ENCODE results near the gene JMJD8. TPM values are rescaled to one million over a fixed set of nuclear protein-coding genes. Genes with fewer than 3 reads are reported as not detected.

The JMJD8 gene
- total RNA-seq, 1 donor, result 42.8 TPM

GRCh38 chr16:642189-643049, 41.7 kb downstream of the JMJD8 start:
- DNase-seq (ENCODE audit: low read depth), result no peak

GRCh38 chr16:641326-642188, 42.6 kb downstream of the JMJD8 start, which contains the start of gene MCRIP2:
Gene MCRIP2, plus strand, starts transcription at chr16:641828. Its CDS starts 164 bp downstream, at chr16:641992.
- peak; percentile 66 for DNase-seq (ENCODE audit: low read depth)
- no peak for TF ChIP-seq CTCF (IDR thresholded peaks at IDR 0.05; ENCODE audit: insufficient read depth, low read length)

More at GRCh38 chr16:642189-643049, 41.7 kb downstream of the JMJD8 start:
- no peak for TF ChIP-seq CTCF (IDR thresholded peaks at IDR 0.05; ENCODE audit: insufficient read depth, low read length)
- peak overlapping the region; percentile 85 for H3K4me3 ChIP-seq (ENCODE audit: low read depth, low read length)

GRCh38 chr16:640614-641013, 43.5 kb downstream of the JMJD8 start:
- peak overlapping the region; percentile 85 for H3K4me3 ChIP-seq (ENCODE audit: low read depth, low read length)
- no peak for TF ChIP-seq CTCF (IDR thresholded peaks at IDR 0.05; ENCODE audit: insufficient read depth, low read length)
- DNase-seq (ENCODE audit: low read depth), result no peak

More at GRCh38 chr16:641326-642188, 42.6 kb downstream of the JMJD8 start, which contains the start of gene MCRIP2:
- H3K4me3 ChIP-seq (ENCODE audit: low read depth, low read length), result peak within 1 kb of the TSS; percentile 85

- H3K4me3 ChIP-seq (ENCODE audit: low read depth, low read length), result no peak overlapping the region
- no peak for TF ChIP-seq CTCF (IDR thresholded peaks at IDR 0.05; ENCODE audit: insufficient read depth, low read length)
- DNase-seq (ENCODE audit: low read depth), result no peak
Measured at GRCh38 chr16:638836-639235, 45.3 kb downstream of the JMJD8 start.

GRCh38 chr16:638034-638543, 46.0 kb downstream of the JMJD8 start:
- no peak overlapping the region for H3K4me3 ChIP-seq (ENCODE audit: low read depth, low read length)
- DNase-seq (ENCODE audit: low read depth), result no peak
- no peak for TF ChIP-seq CTCF (IDR thresholded peaks at IDR 0.05; ENCODE audit: insufficient read depth, low read length)
